Measurements from ENCODE around the gene GPRC5B.

Gene GPRC5B

GRCh38 chr16:19842426-19843157 lies 42.1 kb downstream of the GPRC5B start:
- no peak for DNase-seq

DNA sequence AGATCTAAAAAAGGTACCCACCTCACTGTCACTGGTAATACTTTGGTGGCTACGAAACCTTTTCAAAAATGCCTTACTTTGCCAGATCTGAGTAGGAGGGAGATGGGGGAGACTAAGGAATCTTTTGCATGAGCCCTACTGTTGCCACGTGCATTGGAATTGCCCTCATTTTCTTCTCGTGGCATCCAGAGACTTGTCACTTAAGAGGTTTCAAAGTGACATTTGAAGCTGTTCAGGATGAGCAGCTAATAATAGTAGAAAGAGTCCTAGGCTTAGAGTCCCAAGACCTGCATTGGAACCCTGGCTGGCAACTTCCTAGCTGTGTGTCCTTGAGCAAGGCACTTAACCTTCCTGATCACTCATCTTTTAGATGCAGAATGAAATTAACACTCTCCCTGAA lies 43.5 kb downstream of the GPRC5B start:
- no peak for DNase-seq

- DNase-seq = no peak
These were observed 44.0 kb downstream of the GPRC5B start for GRCh38 chr16:19840524-19841110.

DNA sequence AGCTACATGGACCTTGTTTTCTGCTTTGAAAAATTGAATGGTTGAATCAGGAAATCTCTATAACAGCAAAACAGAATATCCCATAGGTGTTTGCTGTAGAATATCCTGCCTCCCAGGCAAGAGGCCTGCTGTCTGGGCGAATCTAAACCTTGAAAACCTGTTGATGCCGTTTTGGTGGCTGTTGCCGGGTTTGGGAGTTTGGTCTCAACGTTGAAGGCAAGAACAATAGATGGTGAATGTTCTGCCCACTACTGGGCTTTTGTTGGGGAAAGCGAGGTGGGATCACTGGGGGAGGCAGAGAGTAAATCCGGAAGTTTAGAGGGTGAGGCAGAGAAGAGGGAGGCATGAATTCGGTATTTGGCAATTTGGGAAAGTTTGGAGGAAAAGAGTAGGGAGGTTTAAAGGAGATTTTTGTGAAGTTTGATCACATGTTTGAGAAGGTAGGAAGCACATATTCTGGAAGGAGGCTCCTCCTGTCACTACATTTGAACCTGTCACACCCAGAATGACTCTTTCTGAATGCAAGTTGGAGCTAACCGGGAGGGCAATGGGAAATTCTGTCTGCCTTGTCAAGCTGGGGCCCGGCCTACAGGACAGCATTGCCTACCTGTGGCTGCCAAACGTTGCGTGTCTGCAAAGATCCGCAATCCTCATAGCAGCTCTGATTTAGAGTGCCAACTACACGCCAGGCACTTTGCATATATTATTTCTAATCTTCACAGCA lies 46.5 kb downstream of the GPRC5B start:
- no peak for DNase-seq

DNA sequence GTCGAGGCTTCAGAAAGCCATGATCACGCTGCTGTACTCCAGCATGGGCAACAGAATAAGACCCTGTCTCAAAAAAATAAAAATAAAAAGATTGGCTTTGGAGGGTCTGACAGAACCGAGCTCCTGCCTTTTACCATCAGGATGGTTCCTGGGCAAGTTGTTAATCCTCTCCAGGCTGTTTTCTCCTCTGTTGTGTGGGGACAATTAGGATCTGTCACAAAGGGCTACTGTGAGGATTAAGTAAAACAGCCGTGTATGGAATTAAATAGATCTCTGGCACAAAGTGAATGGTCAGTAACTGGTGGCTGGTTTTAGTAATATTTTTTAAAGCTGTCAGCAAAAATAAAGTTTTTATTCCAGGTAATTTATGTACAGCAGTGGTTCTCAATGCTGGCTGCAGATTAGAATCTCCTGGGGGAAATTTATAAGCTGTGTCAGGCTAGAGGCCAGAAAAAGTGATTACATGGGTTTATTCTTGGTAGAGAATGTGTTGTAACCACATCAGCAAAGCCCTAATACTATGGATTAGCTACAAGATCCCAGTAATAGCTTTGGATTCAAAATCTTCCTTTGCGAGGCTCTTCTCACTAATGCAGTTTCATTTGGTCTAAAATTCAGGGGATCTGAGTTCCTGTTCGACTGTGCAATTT lies 47.2 kb downstream of the GPRC5B start:
- DNase-seq = no peak

- DNase-seq = no peak
These were observed 48.7 kb downstream of the GPRC5B start for GRCh38 chr16:19835968-19836421.

- no peak for DNase-seq
These were observed 49.5 kb downstream of the GPRC5B start for GRCh38 chr16:19835196-19835595.

DNA sequence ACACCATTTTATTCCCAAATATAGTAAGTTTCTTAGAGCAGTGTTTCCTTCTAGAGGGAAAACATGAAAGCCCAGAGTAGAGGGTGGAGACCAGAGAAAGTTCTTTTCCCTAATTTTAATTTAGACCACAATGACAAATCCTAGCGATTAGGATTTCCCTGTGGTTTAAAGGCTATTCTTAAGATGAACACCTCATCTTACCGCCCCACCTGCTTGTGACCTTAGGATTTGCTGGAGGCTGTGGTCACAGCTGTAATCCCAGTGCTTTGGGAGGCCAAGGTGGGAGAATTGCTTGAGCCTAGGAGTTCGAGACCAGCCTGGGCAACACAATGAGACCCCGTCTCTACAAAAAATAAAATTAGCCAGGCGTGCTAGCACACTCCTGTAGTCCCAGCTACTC lies 51.1 kb downstream of the GPRC5B start:
- DNase-seq = no peak

- DNase-seq = no peak
These were observed 51.5 kb downstream of the GPRC5B start for GRCh38 chr16:19833176-19833575.

DNA sequence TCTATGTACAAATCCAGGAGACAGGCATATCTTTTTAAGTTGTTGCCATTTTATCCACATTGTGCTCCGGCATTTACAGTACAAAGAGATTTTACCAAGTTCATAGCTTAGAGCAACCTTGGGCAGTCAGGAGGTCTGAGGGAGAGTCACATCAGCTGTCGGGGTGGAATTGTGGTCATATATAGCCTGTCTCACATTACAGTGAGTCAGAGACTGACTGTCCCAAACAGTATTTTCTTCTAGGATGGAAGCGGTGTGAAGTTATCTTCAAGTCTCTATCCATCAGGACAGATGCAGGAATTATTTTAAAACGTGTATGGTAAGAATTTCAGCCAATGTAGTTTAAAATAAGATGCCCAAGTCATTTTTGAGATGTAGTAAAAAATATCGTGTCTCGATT lies 53.0 kb downstream of the GPRC5B start:
- DNase-seq = no peak

DNA sequence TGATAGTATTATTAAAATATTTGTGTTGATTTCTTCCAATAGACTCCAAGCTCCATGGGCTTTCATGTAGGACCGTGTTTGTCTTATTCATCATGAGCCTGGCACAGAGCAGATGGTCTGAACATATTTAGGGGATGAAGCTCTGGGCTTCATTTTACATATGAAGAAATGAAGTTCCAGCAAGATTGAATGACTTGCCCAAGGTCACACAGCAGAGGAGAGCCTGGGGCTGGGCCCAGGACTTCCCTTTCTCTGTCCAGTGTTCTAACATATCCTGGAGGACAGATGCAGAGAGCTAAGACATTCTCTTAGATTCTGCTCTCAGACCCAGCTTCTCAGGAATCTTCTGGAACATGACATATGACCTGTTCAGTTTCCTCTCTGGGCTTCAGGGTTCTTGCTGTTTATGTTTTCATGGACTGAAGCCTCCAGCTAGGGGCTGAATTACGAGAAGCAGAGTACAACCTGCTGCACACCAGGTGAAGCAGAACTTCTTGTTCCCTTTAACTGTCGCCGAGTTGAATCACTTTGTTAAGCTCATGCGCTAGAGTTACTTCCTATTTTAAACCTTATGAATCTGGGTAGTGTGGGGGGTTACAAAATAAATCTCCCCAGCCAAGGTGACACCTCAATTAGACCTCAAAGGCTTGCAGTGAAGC lies 53.6 kb downstream of the GPRC5B start:
- no peak for DNase-seq

GRCh38 chr16:19829844-19830692 lies 54.6 kb downstream of the GPRC5B start:
- no peak for DNase-seq

GRCh38 chr16:19824216-19824615 lies 60.4 kb downstream of the GPRC5B start:
- no peak for DNase-seq

DNA sequence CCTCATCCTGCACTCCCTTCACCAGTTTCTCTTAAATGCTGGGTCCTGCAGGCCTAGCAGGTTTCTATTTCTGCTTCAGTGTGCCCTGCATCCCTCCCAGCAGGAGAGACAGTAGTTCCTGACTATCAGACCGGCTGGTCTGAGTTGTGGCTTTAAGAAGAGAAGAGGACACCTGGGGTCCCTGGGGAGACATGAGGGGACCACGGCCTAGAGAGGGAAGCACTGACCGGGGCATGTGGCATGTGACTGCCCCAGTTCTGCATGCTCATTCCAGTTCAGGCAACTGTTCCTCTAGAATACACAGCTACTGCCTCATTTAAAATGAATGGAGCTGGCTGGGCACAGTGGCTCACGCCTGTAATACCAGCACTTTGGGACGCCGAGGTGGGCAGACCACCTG lies 61.3 kb downstream of the GPRC5B start:
- no peak for DNase-seq

DNA sequence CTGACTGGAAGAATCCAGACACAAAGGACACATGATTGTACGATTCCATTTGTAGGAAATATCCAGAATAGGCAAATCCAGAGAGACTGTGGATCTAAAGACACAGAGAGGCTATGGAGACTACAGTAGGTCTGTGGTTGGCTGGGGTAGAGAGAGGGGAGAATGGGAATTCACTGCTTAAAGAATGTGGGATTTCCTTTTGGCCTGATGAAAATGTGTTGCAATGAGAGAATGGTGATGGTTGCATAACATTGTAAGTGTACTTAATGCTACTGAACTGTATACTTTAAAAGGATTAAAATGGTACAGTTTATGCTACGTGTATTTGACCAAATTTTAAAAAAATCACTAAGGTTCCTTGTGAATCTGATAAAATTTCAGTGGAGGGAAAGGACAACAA lies 62.1 kb downstream of the GPRC5B start:
- no peak for DNase-seq

DNA sequence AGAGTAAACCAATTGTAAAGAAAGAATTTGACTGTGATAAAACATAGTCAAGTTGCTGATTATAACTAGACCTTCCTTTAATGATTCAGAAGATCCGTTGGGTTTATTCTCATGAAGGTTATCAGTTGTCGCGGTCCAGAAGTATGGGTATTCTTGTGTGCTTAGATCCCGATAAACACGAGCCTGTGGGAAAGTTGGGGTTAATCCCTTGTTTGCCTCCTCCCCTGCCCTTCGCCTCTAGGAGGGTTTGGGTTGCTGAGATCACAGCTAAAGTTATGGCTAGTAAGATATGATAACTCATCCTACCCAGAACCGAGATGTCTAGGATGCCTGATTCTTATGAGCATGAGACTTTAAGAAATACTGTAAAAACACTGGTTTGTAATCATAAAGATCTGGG lies 66.8 kb downstream of the GPRC5B start:
- DNase-seq = no peak

GRCh38 chr16:19817122-19817521 lies 67.5 kb downstream of the GPRC5B start:
- DNase-seq = no peak

DNA sequence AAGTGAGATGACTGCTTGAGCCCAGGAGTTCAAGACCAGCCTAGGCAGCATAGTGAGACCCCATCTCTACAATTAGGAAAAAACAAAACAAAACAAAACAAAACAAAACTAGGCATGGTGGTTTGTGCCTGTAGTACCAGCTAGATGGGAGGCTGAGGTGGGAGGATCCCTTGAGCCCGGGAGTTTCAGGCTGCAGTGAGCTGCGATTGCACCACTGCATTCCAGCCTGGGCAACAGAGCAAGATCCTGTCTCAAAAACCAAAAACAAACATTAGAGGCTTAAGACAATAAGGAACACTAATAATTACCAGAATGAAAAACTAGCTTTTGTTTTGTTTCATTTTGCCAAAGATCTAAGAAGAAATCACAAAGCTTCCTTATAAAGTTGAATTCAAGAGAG lies 69.2 kb downstream of the GPRC5B start:
- no peak for DNase-seq

GRCh38 chr16:19812986-19813385 lies 71.7 kb downstream of the GPRC5B start:
- DNase-seq = no peak

DNA sequence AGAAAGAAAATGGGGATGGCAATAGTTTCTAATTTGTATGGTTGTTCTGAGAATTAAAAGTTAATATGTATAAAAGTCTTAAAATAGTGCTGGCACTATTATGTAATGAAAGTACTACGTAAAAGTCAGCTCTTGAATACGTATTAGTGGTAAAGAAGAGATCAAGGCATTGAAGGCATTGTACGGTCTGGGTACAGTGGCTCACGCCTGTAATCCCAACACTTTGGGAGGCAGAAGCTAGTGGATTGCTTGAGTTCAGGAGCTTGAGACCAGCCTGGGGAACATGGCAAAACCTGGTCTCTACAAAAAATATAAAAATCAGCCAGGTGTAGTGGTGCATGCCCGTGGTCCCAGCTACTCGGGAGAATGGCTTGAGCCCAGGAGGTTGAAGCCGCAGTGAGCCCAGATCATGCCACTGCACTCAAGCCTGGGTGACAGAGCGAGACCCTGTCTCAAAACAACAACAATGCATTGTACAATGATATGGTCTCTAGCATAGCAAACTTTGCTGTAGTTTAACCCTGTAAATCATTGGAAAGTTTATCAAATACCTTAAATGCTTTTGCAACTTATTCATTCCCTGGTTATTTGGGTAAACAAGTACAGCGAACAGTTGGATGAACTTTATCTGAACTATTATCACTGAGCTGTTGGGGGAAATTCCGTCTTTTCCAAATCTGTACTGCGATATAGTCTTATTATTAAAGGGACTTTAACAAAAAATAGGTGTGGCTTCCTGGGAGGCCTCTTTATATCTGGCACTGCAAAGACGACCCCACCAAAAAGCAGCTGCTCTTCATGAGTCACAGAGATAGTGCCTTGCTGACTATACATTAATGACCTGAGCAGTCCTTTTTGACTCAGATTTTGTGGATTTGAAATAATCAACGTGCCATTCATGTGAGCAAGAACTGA lies 73.6 kb downstream of the GPRC5B start:
- no peak for DNase-seq

DNA sequence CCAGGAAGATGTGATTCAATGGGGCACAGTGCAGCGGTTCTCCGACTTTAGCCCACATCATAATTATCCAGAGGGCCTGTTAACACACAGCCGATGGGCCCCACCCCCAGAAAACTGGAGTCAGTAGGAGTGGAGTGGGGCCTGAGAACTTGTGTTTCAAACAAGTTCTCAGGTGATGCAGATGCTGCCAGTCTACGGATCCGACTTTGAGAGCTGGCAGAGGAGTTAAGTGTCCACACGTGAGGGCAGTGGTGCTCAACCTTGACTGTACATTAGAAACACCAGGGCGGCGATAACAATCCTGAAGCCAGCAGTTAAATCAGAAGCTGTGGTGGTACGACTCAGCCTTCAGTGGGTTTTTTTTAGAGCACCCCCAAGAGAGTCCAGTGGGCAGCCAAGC lies 75.0 kb downstream of the GPRC5B start:
- DNase-seq = no peak

Measured in effector CD4-positive, alpha-beta T cell (primary cell).